LNCaP clone FGC (cell line): Measurements from ENCODE around the gene ZNF888.
A peak's percentile ranks its signal among the peaks of the same experiment; 100 is the strongest.
"Not testable (repeated sequence)": the region's sequence is repeated elsewhere in the genome, so short reads cannot be mapped to it uniquely, and the experiment has no call there.

Experiments
- DNase-seq: peaks from one replicate; pipeline ENCODE4 v3.0.0-alpha.2; 2011; ENCODE audit warnings: low read depth
- H3K4me3 ChIP-seq: 2 replicates; pipeline ENCODE4 v1.5.1; 2011; ENCODE audit warnings: mild to moderate bottlenecking, low read depth, low read length, control low read depth
- CTCF ChIP-seq: IDR thresholded peaks from 2 replicates; pipeline ENCODE4 v1.5.1; 2012; ENCODE audit warnings: mild to moderate bottlenecking; ENCODE audit not compliant: control insufficient read depth, insufficient read depth; ENCODE audit errors: extremely low read depth

ZNF888 gene

GRCh38 chr19:52901842-52902241 is 21.4 kb downstream of the ZNF888 start:
- no peak overlapping the region for H3K4me3 ChIP-seq
- TF ChIP-seq CTCF: no peak
- no peak for DNase-seq

- not testable (repeated sequence) for H3K4me3 ChIP-seq, DNase-seq
These were observed 24.6 kb downstream of the ZNF888 start for GRCh38 chr19:52898596-52898995.

GRCh38 chr19:52898101-52898500 is 25.1 kb downstream of the ZNF888 start:
- TF ChIP-seq CTCF: no peak
- no peak for DNase-seq
- H3K4me3 ChIP-seq: peak overlapping the region; percentile 84

- H3K4me3 ChIP-seq: peak within 1 kb of the TSS; percentile 84
- DNase-seq: peak; percentile 80
- TF ChIP-seq CTCF: no peak
These were observed 25.9 kb downstream of the ZNF888 start, which contains the start of gene ZNF320 for GRCh38 chr19:52897138-52897935. ZNF320 (minus strand) TSS chr19:52897635; CDS start chr19:52890255, 7,380 bp downstream.

GRCh38 chr19:52896431-52897137 is 26.6 kb downstream of the ZNF888 start:
- peak; percentile 26 for DNase-seq
- peak overlapping the region; percentile 84 for H3K4me3 ChIP-seq
- no peak for TF ChIP-seq CTCF

GRCh38 chr19:52891336-52891735 is 31.9 kb downstream of the ZNF888 start:
- no peak for DNase-seq
- no peak for TF ChIP-seq CTCF
- H3K4me3 ChIP-seq: no peak overlapping the region

- H3K4me3 ChIP-seq: no peak overlapping the region
- DNase-seq: peak; percentile 54
- TF ChIP-seq CTCF: no peak
These were observed 33.3 kb downstream of the ZNF888 start for GRCh38 chr19:52889931-52890330.
